DND-41 (cell line): ENCODE results near the gene APOL5.

Experiments used
- CTCF ChIP-seq: IDR thresholded peaks from 2 replicates; pipeline ENCODE4 v1.5.1; 2012; ENCODE audit warnings: borderline replicate concordance, low read length, moderate library complexity, mild to moderate bottlenecking; ENCODE audit not compliant: poor library complexity, severe bottlenecking; ENCODE audit errors: extremely low read depth
- EZH2 ChIP-seq: IDR thresholded peaks from 3 replicates; pipeline ENCODE4 v1.6.1; 2012; ENCODE audit warnings: borderline replicate concordance, low read depth, mild to moderate bottlenecking, moderate library complexity, low read length, inconsistent platforms; ENCODE audit not compliant: severe bottlenecking

GRCh38 chr22:35708917-35709316 is 8.8 kb upstream of the APOL5 start:
- TF ChIP-seq CTCF = no peak
- no peak for TF ChIP-seq EZH2
